ENCODE measurements around the gene PSEN1.

- TF ChIP-seq, protein P1, sequence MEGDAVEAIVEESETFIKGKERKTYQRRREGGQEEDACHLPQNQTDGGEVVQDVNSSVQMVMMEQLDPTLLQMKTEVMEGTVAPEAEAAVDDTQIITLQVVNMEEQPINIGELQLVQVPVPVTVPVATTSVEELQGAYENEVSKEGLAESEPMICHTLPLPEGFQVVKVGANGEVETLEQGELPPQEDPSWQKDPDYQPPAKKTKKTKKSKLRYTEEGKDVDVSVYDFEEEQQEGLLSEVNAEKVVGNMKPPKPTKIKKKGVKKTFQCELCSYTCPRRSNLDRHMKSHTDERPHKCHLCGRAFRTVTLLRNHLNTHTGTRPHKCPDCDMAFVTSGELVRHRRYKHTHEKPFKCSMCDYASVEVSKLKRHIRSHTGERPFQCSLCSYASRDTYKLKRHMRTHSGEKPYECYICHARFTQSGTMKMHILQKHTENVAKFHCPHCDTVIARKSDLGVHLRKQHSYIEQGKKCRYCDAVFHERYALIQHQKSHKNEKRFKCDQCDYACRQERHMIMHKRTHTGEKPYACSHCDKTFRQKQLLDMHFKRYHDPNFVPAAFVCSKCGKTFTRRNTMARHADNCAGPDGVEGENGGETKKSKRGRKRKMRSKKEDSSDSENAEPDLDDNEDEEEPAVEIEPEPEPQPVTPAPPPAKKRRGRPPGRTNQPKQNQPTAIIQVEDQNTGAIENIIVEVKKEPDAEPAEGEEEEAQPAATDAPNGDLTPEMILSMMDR (IDR thresholded peaks at IDR 0.05) = no peak
- TF ChIP-seq REST (IDR thresholded peaks at IDR 0.05; ENCODE audit: insufficient read depth in 1 of 2, low read depth in 2 of 2, low read length in 1 of 2) = no peak
- TF ChIP-seq POLR2AphosphoS5 (IDR thresholded peaks at IDR 0.05; ENCODE audit: low read depth, low read length) = no peak
- TF ChIP-seq SIN3A (IDR thresholded peaks at IDR 0.05; ENCODE audit: borderline replicate concordance, insufficient read depth, low read depth, low read length) = no peak
- TF ChIP-seq TCF7L2 (IDR thresholded peaks at IDR 0.05; ENCODE audit: low read depth, low read length) = no peak
Measured at GRCh38 chr14:73176685-73177084, 40.4 kb downstream of the PSEN1 start.

All from Panc1 (cell line).